T-cell (primary cell): ENCODE measurements around the gene CFAP46. TPM values are rescaled to one million over a fixed set of nuclear protein-coding genes. Genes with fewer than 3 reads are reported as not detected.

Experiments
- ATAC-seq, 4 experiments: fragments of 200-7000 bp in 3 of 4; fragments of 150-1000 bp in 1 of 4; cut with Tn5 transposase; replicated peaks in 1 of 4; 1 replicate in 3 of 4; 2 replicates in 1 of 4; pipeline ENCODE4 v1.10.0; 2021; ENCODE audit warnings: moderate library complexity in 3 of 4, mild to moderate bottlenecking in 2 of 4, moderate number of reproducible peaks in 1 of 4
- CTCF ChIA-PET, 2 donors: fragments of 300-600 bp; sonication (Branson Sonifier 250); formaldehyde crosslinking; loops; one replicate each; lab custom pipeline; 2022; ENCODE audit warnings: antibody characterized with exemption in 2 of 2; lab: Charles Lee
- POLR2A ChIA-PET, 2 donors: fragments of 300-600 bp; sonication (Branson Sonifier 250); formaldehyde crosslinking; loops; one replicate each; lab custom pipeline; 2022; ENCODE audit warnings: antibody characterized with exemption in 2 of 2; lab: Charles Lee
- DNase-seq, 35 experiments: peaks; one replicate each; pipeline versions ENCODE4 v3.0.0 to v3.0.0-alpha.2; 2013 to 2023
- H3K27ac ChIP-seq: one replicate; pipeline ENCODE4 v1.5.1; 2013; ENCODE audit warnings: low read length
- H3K27me3 ChIP-seq, 2 experiments: replicated peaks in 1 of 2; 1 replicate in 1 of 2; 2 replicates in 1 of 2; pipeline versions ENCODE4 v1.6.1 to v1.7.0; 2013; ENCODE audit warnings: low read length in 1 of 2, mixed read lengths in 1 of 2; ENCODE audit not compliant: control insufficient read depth in 2 of 2, insufficient read depth in 2 of 2; ENCODE audit errors: extremely low read depth in 1 of 2
- H3K36me3 ChIP-seq, 2 donors: 1 replicate in 1 of 2; 2 replicates in 1 of 2; pipeline versions ENCODE4 v1.6.1 to v1.7.0; 2013; ENCODE audit warnings: low read length in 1 of 2; ENCODE audit not compliant: control insufficient read depth in 2 of 2, insufficient read depth in 1 of 2; ENCODE audit errors: extremely low read depth in 1 of 2
- H3K4me1 ChIP-seq, 2 experiments: 1 replicate in 1 of 2; 2 replicates in 1 of 2; pipeline versions ENCODE4 v1.6.1 to v1.7.0; 2013; ENCODE audit warnings: low read length in 2 of 2, mixed read lengths in 1 of 2; ENCODE audit not compliant: insufficient read depth in 2 of 2, control insufficient read depth in 1 of 2; ENCODE audit errors: extremely low read depth in 1 of 2
- H3K4me3 ChIP-seq, 2 donors: 1 replicate in 1 of 2; 2 replicates in 1 of 2; pipeline versions ENCODE4 v1.5.1 to v1.7.0; 2013; ENCODE audit warnings: mild to moderate bottlenecking in 2 of 2, low read length in 1 of 2, moderate library complexity in 1 of 2; ENCODE audit not compliant: control insufficient read depth in 1 of 2; ENCODE audit errors: extremely low read depth in 1 of 2
- H3K9me3 ChIP-seq: 2 replicates; pipeline ENCODE4 v1.7.0; 2013
- H3K27ac Mint-ChIP-seq, 2 donors: one replicate each; pipeline ENCODE4 v1.8.0; 2020 to 2021; ENCODE audit warnings: mild to moderate bottlenecking in 2 of 2, mixed read lengths in 2 of 2
- H3K27me3 Mint-ChIP-seq, 2 donors: one replicate each; pipeline ENCODE4 v1.8.0; 2021 to 2022; ENCODE audit warnings: mixed read lengths in 2 of 2
- H3K36me3 Mint-ChIP-seq: one replicate; pipeline ENCODE4 v1.8.0; 2021; ENCODE audit warnings: mixed read lengths
- H3K4me1 Mint-ChIP-seq, 3 donors: one replicate each; pipeline ENCODE4 v1.8.0; 2020 to 2022; ENCODE audit warnings: mixed read lengths in 3 of 3, mild to moderate bottlenecking in 1 of 3
- H3K4me3 Mint-ChIP-seq, 3 donors: one replicate each; pipeline ENCODE4 v1.8.0; 2020 to 2022; ENCODE audit warnings: mild to moderate bottlenecking in 3 of 3, mixed read lengths in 3 of 3, moderate library complexity in 3 of 3
- H3K9me3 Mint-ChIP-seq, 3 donors: one replicate each; pipeline ENCODE4 v1.8.0; 2020 to 2022; ENCODE audit warnings: mixed read lengths in 3 of 3
- WGBS: methylation state at CpG from one replicate; pipeline ENCODE4 v1.1.5; 2013; ENCODE audit warnings: missing lambda C conversion rate; ENCODE audit not compliant: insufficient coverage; 5-methylcytosine and 5-hydroxymethylcytosine counted together
- total RNA-seq, 35 experiments: library from RNA in 6 of 35; stranded (reverse) in 6 of 35; fragments of 120-200 nt in 1 of 35; gene quantifications; one replicate each; pipeline versions ENCODE4 v1.2.1 to v1.2.4 and lab custom pipeline; 2013 to 2026

The CFAP46 gene
- total RNA-seq, 5 donors from 2014 or later (not counting 1 experiment from before 2014, with no cell fraction given): not detected

GRCh38 chr10:132922872-132923271 is 19.5 kb downstream of the CFAP46 start:
- Mint-ChIP-seq H3K27ac (no peak overlapping the region), H3K36me3 (no peaks in the 10 kb centered on the region), H3K4me1 (no peaks in the 10 kb centered on the region), H3K27me3 (peaks cover 0 to 2% of the 10 kb centered on the region in 2 donors), H3K4me3 (no peak overlapping the region), H3K9me3 (no peaks in the 10 kb centered on the region)
- no peaks in the 10 kb centered on the region for H3K4me1 ChIP-seq
- WGBS: 48% methylated on average over 10 of the region's 17 CpGs
- no peak overlapping the region for H3K4me3 ChIP-seq
- no peak for DNase-seq
- no peak for ATAC-seq
- H3K27ac ChIP-seq: no peak overlapping the region
- CTCF ChIA-PET: no interaction called here
- no peaks in the 10 kb centered on the region for H3K36me3 ChIP-seq
- no peaks in the 10 kb centered on the region for H3K9me3 ChIP-seq
- peaks cover 0 to 7% of the 10 kb centered on the region in 2 experiments for H3K27me3 ChIP-seq
- POLR2A ChIA-PET: no interaction called here

DNA sequence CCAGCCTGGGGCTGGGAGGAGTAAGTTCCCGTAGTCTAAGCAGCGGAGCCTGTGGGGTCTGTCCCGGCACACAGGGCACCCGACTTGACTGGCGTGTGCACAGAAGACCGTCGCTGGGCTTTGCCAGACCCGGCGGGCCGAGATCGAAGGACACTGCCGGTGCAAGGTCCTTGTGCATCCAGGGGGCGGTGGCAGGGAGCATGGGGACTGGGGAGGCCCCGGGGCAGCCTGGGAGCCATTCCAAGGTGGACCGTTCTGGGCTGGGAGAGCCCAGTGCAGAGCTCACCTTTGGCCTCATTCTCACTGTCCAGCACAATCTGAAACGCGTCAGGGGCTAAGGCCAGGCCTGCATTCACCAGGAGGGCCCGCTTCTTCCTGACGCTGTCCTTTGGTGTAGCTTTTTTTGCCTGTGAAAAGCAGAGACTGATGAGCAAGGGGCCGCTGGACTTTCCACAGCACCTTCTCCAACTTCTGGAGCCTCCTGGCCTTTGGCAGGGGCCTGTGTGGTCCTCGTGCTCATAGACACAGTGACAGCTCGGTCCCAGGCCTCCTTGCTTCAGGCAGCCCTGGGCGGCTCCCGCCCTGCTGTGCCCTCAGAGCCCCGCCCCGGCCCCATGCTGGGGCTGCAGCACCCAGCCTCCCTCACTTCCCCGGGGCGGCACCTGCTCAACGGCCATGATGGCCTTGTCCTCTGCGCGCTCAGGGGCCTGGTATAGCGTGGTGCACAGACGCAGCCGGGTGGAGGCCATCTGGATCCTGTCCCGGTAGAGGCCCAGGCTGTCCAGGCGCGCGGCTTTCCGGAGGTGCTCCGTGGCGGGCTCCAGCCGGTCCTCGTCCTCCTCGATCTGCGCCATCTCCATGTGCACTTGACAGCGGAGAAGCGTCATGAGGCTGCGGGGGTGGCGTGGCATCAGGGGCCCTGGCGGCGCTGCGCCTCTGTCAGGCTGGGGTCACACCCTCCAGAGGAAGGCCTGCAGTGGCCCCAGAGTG is 20.3 kb downstream of the CFAP46 start:
- H3K27ac Mint-ChIP-seq: no peak overlapping the region
- Histone ChIP-seq H3K36me3 (no peaks in the 10 kb centered on the region), H3K4me3 (no peak overlapping the region), H3K27me3 (peaks cover 0 to 7% of the 10 kb centered on the region in 2 experiments), H3K27ac (no peak overlapping the region), H3K4me1 (no peaks in the 10 kb centered on the region), H3K9me3 (no peaks in the 10 kb centered on the region)
- no peaks in the 10 kb centered on the region for H3K9me3 Mint-ChIP-seq
- no peaks in the 10 kb centered on the region for H3K4me1 Mint-ChIP-seq
- ChIA-PET POLR2A (no interaction called here), CTCF (no interaction called here)
- no peaks in the 10 kb centered on the region for H3K36me3 Mint-ChIP-seq
- H3K27me3 Mint-ChIP-seq: peaks cover 0 to 2% of the 10 kb centered on the region in 2 donors
- H3K4me3 Mint-ChIP-seq: no peak overlapping the region
- ATAC-seq (no peak), DNase-seq (no peak)
- 88% methylated on average over 52 of the region's 52 CpGs for WGBS

DNA sequence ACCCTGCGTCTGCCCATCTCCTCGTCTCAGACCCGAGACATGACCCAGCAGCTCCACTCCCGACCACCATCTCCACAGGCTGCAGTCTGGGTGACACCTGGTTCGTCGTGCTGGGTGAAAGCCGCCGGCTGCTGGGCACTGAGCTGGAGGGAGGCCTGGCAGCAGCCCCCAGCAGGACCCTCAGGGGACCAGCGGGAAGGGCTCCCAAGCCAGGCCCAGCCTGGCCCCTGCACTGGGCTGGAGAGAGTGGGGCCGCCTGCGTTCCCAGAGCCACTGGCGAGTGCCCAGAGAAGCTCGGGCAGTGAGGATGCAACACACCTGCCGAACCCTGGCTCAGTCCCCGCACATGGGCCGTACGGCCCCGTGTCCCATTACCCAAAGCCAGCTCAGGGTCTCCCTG is 21.3 kb downstream of the CFAP46 start:
- peaks cover 0 to 10% of the 10 kb centered on the region in 2 experiments for H3K27me3 ChIP-seq
- Mint-ChIP-seq H3K4me3 (no peak overlapping the region), H3K36me3 (no peaks in the 10 kb centered on the region), H3K4me1 (no peaks in the 10 kb centered on the region), H3K27ac (no peak overlapping the region), H3K27me3 (peaks cover 0 to 2% of the 10 kb centered on the region in 2 donors), H3K9me3 (no peaks in the 10 kb centered on the region)
- H3K27ac ChIP-seq: no peak overlapping the region
- 93% methylated on average over 18 of the region's 18 CpGs for WGBS
- no peaks in the 10 kb centered on the region for H3K9me3 ChIP-seq
- H3K4me1 ChIP-seq: no peaks in the 10 kb centered on the region
- DNase-seq: no peak
- H3K36me3 ChIP-seq: no peaks in the 10 kb centered on the region
- no peak for ATAC-seq
- H3K4me3 ChIP-seq: no peak overlapping the region
- CTCF ChIA-PET: no interaction called here
- POLR2A ChIA-PET: no interaction called here

DNA sequence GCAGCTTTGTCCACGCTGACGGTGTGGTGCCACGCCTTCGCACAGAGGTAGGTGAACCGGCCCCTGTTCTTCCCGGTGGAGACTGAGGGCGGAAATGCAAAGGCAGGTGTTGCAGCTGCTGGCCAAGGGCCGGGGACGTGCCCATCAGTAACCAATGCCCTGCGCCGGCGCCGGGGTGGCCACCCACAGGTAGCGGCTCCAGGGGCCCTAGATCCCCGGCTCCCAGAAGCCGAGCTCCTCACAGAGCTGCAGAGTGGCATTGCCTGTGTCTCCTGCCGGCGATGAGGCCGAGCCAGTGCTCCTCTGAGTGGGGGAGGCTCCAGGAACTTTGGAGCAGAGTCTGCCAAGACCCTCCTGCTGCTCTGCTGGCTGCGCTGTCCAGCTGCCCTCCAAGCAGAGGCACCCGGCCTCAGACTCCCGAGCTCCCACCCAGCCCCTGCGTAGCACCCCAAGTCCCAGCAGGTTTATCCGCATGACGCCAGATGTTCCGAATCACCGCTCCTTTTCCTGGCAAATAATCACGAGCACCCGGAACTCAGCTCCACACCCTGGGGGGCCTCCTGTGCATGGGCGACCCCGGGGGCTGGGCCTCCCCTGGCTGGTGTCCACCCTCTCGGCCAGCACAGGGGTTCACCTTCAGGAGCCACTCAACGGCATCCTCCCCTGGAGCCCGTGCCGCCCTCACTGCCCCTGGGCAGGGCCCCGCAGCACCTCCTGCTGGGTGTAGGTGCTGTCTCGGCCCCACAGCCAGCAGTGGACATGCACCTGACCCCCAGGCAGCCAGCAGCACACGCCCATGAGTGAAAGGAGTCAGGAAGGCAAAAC is 22.1 kb downstream of the CFAP46 start:
- ATAC-seq: no peak
- Mint-ChIP-seq H3K4me3 (no peak overlapping the region), H3K27me3 (peaks cover 0 to 2% of the 10 kb centered on the region in 2 donors), H3K9me3 (no peaks in the 10 kb centered on the region), H3K27ac (no peak overlapping the region), H3K36me3 (no peaks in the 10 kb centered on the region), H3K4me1 (no peaks in the 10 kb centered on the region)
- H3K4me1 ChIP-seq: no peaks in the 10 kb centered on the region
- no peaks in the 10 kb centered on the region for H3K36me3 ChIP-seq
- CTCF ChIA-PET: no interaction called here
- 81% methylated on average over 36 of the region's 38 CpGs for WGBS
- H3K27me3 ChIP-seq: peaks cover 0 to 10% of the 10 kb centered on the region in 2 experiments
- no peaks in the 10 kb centered on the region for H3K9me3 ChIP-seq
- POLR2A ChIA-PET: no interaction called here
- H3K27ac ChIP-seq: no peak overlapping the region
- DNase-seq: no peak
- H3K4me3 ChIP-seq: no peak overlapping the region

- Histone ChIP-seq H3K9me3 (no peaks in the 10 kb centered on the region), H3K4me3 (no peak overlapping the region), H3K36me3 (no peaks in the 10 kb centered on the region), H3K27ac (no peak overlapping the region), H3K27me3 (peaks cover 0 to 10% of the 10 kb centered on the region in 2 experiments), H3K4me1 (no peaks in the 10 kb centered on the region)
- ATAC-seq (no peak), DNase-seq (no peak)
- Mint-ChIP-seq H3K4me1 (no peaks in the 10 kb centered on the region), H3K27ac (no peak overlapping the region), H3K27me3 (peaks cover 0 to 2% of the 10 kb centered on the region in 2 donors), H3K4me3 (no peak overlapping the region), H3K36me3 (no peaks in the 10 kb centered on the region), H3K9me3 (no peaks in the 10 kb centered on the region)
- 93% methylated on average over 40 of the region's 45 CpGs for WGBS
- ChIA-PET POLR2A (no interaction called here), CTCF (no interaction called here)
Measured at GRCh38 chr10:132919374-132920100, 22.8 kb downstream of the CFAP46 start.
